ENCODE measurements around the gene CSNK1E.

The CSNK1E gene

GRCh38 chr22:38286915-38287669 lies 30.1 kb downstream of the CSNK1E start:
- ATAC-seq (no peak), DNase-seq (no peak)
- Mint-ChIP-seq H3K4me3 (no peak overlapping the region), H3K27ac (no peak overlapping the region), H3K9me3 (no peaks in the 10 kb centered on the region), H3K27me3 (no peaks in the 10 kb centered on the region), H3K4me1 (no peaks in the 10 kb centered on the region), H3K36me3 (ENCODE audit: low read depth) (no peaks in the 10 kb centered on the region)

DNA sequence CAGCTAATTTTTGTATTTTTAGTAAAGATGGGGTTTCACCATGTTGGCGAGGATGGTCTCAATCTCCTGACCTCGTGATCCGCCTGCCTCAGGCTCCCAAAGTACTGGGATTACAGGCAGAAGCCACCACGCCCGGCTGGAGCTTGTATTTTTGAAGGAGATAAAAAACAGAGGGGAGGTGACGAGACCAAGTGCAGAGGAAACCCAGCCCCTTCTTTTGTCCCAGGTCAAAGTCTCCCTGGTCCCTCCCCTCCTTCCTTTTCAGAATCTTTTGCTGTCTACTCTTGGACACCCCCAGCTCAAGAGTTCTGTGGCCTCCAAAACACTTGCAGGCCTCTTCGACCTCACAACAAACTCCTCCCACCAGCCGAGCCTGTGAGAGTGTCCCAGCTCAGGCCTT lies 32.2 kb downstream of the CSNK1E start:
- no peaks in the 10 kb centered on the region for H3K27me3 Mint-ChIP-seq
- no peaks in the 10 kb centered on the region for H3K9me3 Mint-ChIP-seq
- H3K27ac Mint-ChIP-seq = no peak overlapping the region
- H3K4me1 Mint-ChIP-seq = no peaks in the 10 kb centered on the region
- H3K36me3 Mint-ChIP-seq (ENCODE audit: low read depth) = no peaks in the 10 kb centered on the region
- no peak overlapping the region for H3K4me3 Mint-ChIP-seq
- no peak for DNase-seq
- no peak for ATAC-seq

- Mint-ChIP-seq H3K4me3 (no peak overlapping the region), H3K4me1 (no peaks in the 10 kb centered on the region), H3K9me3 (no peaks in the 10 kb centered on the region), H3K36me3 (ENCODE audit: low read depth) (no peaks in the 10 kb centered on the region), H3K27ac (no peak overlapping the region), H3K27me3 (no peaks in the 10 kb centered on the region)
- ATAC-seq (no peak), DNase-seq (no peak)
These were observed 33.2 kb downstream of the CSNK1E start for GRCh38 chr22:38284042-38284402.

- no peak for DNase-seq
- Mint-ChIP-seq H3K9me3 (no peaks in the 10 kb centered on the region), H3K27me3 (no peaks in the 10 kb centered on the region), H3K36me3 (ENCODE audit: low read depth) (no peaks in the 10 kb centered on the region), H3K4me1 (no peaks in the 10 kb centered on the region), H3K27ac (no peak overlapping the region), H3K4me3 (no peak overlapping the region)
- ATAC-seq = no peak
These were observed 34.8 kb downstream of the CSNK1E start for GRCh38 chr22:38282397-38282796.

DNA sequence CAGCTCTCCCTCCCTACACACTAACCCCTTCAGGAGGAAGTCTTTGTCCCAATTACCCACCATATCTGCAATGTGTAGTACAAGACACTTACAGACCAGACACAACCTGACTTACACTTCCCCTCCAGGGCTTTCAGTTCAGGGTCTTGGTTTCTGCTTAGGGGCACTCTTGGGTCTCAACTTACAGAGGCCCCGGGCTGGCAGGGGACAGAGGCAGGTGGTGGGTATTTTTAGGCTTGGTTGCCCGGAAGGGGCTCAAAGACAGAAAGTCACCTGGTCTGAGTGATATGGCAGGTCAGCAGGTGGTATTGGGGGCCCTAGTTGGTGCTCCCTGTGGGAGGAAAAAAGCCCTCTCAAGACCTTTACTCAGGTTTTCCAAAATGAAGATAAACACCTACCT lies 41.1 kb downstream of the CSNK1E start:
- peaks cover 20% of the 10 kb centered on the region for H3K4me1 Mint-ChIP-seq
- H3K27ac Mint-ChIP-seq = no peak overlapping the region
- no peaks in the 10 kb centered on the region for H3K9me3 Mint-ChIP-seq
- H3K36me3 Mint-ChIP-seq (ENCODE audit: low read depth) = no peaks in the 10 kb centered on the region
- H3K27me3 Mint-ChIP-seq = no peaks in the 10 kb centered on the region
- ATAC-seq = no peak
- DNase-seq = no peak
- no peak overlapping the region for H3K4me3 Mint-ChIP-seq

DNA sequence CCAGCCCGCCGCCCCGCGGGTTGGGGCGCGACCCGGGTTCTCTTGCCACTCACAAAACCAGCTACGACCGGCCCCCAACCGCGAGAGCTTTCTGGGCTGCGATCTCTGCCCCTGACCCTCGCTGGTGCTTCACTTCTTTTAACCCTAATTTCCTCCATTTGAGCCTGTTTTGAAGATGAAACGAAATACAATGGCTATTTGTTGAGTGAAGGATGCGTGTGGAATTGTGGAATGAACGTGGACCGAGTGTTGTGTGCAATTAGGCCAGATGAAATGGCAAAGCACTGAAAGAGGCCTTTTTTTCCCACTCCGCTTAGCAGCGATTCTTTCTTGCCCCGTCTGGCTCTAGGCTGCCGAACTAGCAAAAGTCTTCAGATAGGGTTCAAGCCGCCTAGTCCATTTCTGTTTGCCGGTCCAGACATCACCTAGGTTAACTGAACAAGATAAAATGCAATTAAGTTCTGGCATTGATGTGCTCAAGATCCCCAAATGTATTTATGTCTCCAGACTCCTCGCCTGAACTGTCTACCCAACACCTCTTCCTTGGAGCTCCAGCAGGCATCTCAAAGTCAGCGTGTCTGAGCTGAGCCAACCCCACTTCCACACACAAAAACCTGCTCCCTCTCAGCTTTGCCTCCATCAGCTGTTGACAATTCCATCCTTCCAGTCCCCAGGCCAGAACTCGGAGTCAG lies 44.0 kb downstream of the CSNK1E start:
- H3K9me3 Mint-ChIP-seq = no peaks in the 10 kb centered on the region
- peaks cover 40% of the 10 kb centered on the region for H3K4me1 Mint-ChIP-seq
- DNase-seq = no peak
- no peaks in the 10 kb centered on the region for H3K27me3 Mint-ChIP-seq
- no peak for ATAC-seq
- peak overlapping the region; percentile 87 for H3K27ac Mint-ChIP-seq
- peak overlapping the region; percentile 86 for H3K4me3 Mint-ChIP-seq
- no peaks in the 10 kb centered on the region for H3K36me3 Mint-ChIP-seq (ENCODE audit: low read depth)

GRCh38 chr22:38272373-38273134 lies 44.7 kb downstream of the CSNK1E start, which contains the start of gene TMEM184B:
Gene TMEM184B, minus strand, starts transcription at chr22:38273010. Its CDS starts 25,049 bp downstream, at chr22:38247961.
- Mint-ChIP-seq H3K9me3 (no peaks in the 10 kb centered on the region), H3K36me3 (ENCODE audit: low read depth) (no peaks in the 10 kb centered on the region), H3K4me3 (peak within 1 kb of the TSS; percentile 86), H3K4me1 (peaks cover 44% of the 10 kb centered on the region), H3K27ac (peak within 1 kb of the TSS; percentile 87), H3K27me3 (no peaks in the 10 kb centered on the region)
- ATAC-seq = peak; percentile 92
- peak; percentile 85 for DNase-seq

- Mint-ChIP-seq H3K36me3 (ENCODE audit: low read depth) (no peaks in the 10 kb centered on the region), H3K4me1 (peaks cover 50% of the 10 kb centered on the region), H3K27ac (peak overlapping the region; percentile 70), H3K9me3 (no peaks in the 10 kb centered on the region), H3K4me3 (peak overlapping the region; percentile 82), H3K27me3 (no peaks in the 10 kb centered on the region)
- no peak for DNase-seq
- ATAC-seq = no peak
These were observed 45.3 kb downstream of the CSNK1E start for GRCh38 chr22:38271927-38272372.

- H3K27ac Mint-ChIP-seq = no peak overlapping the region
- no peaks in the 10 kb centered on the region for H3K27me3 Mint-ChIP-seq
- DNase-seq = no peak
- peak overlapping the region; percentile 82 for H3K4me3 Mint-ChIP-seq
- H3K9me3 Mint-ChIP-seq = no peaks in the 10 kb centered on the region
- no peak for ATAC-seq
- no peaks in the 10 kb centered on the region for H3K36me3 Mint-ChIP-seq (ENCODE audit: low read depth)
- peaks cover 56% of the 10 kb centered on the region for H3K4me1 Mint-ChIP-seq
These were observed 46.1 kb downstream of the CSNK1E start for GRCh38 chr22:38271101-38271500.

DNA sequence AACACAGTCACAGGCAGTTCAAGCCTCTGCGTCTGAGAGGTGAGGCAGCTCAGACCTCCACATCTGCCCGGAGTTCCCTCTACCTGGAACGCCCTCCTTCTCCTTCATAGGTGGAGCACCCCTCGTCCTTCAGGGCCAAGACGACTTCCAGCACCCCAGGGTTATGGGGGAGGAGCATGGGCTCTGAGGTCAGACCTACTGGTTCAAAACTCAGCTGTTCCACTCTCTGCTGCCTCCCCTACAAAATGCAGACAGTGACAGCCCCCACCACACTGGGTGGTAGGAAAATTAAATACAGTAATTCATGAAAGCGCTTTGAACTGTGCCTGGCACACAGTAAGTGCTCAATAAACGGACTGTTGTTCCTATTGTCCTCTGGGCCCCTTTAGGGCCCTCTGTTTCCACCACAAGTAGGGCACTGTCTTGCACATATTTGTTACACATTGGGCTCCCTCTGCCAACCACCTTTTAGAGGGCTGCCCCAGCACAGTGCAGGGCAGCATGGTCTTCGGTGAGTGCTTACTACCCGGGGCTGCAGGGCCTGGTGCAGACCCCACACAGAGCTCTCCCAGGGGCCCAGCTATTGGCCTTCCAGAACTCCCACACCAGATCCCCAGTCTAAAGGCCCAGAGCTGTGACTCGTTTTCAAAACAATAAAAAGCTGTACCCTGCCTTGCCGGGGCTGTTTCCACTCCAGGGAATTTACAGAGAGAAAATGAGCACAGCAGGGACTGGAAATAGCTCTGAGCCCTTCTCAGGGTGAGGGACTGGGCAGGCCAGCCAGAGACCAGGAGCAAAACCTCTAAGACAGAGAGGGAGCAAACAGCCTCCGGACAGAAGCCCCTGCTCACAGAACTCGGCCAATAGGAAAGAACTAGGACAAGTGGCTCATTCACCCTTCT lies 46.9 kb downstream of the CSNK1E start:
- Mint-ChIP-seq H3K36me3 (ENCODE audit: low read depth) (no peaks in the 10 kb centered on the region), H3K4me3 (peak overlapping the region; percentile 17), H3K27me3 (no peaks in the 10 kb centered on the region), H3K9me3 (no peaks in the 10 kb centered on the region), H3K4me1 (peaks cover 57% of the 10 kb centered on the region), H3K27ac (no peak overlapping the region)
- DNase-seq = no peak
- ATAC-seq = no peak

GRCh38 chr22:38269466-38269865 lies 47.8 kb downstream of the CSNK1E start:
- Mint-ChIP-seq H3K36me3 (ENCODE audit: low read depth) (peaks cover 1% of the 10 kb centered on the region), H3K4me1 (peaks cover 60% of the 10 kb centered on the region), H3K27ac (no peak overlapping the region), H3K27me3 (no peaks in the 10 kb centered on the region), H3K9me3 (no peaks in the 10 kb centered on the region), H3K4me3 (no peak overlapping the region)
- DNase-seq (no peak), ATAC-seq (no peak)

DNA sequence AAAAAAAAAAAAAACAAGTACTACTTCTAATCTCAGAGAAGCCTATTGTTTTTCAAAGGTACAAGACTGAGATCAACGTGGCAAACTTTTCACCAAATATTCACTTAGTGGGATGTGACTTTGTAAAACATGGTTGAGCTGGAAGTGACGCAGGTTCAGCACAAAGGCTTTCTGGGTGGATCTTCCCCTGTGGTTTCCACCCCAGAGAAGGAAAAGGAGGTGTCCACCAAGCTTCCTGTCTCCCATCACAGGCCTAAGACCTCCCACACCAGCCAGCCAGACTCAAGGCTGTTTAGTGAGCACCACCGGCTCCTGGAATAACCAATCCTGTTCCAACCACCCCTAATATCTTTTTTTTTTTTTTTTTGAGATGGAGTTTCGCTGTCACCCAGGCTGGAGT lies 50.1 kb downstream of the CSNK1E start:
- ATAC-seq = peak; percentile 55
- peak overlapping the region; percentile 70 for H3K27ac Mint-ChIP-seq
- no peaks in the 10 kb centered on the region for H3K27me3 Mint-ChIP-seq
- H3K4me1 Mint-ChIP-seq = peaks cover 54% of the 10 kb centered on the region
- peak; percentile 45 for DNase-seq
- H3K36me3 Mint-ChIP-seq (ENCODE audit: low read depth) = peaks cover 1% of the 10 kb centered on the region
- H3K9me3 Mint-ChIP-seq = no peaks in the 10 kb centered on the region
- H3K4me3 Mint-ChIP-seq = no peak overlapping the region

GRCh38 chr22:38266120-38266519 lies 51.1 kb downstream of the CSNK1E start:
- H3K9me3 Mint-ChIP-seq = no peaks in the 10 kb centered on the region
- H3K27me3 Mint-ChIP-seq = no peaks in the 10 kb centered on the region
- no peak for ATAC-seq
- no peak for DNase-seq
- H3K27ac Mint-ChIP-seq = peak overlapping the region; percentile 70
- no peak overlapping the region for H3K4me3 Mint-ChIP-seq
- peaks cover 49% of the 10 kb centered on the region for H3K4me1 Mint-ChIP-seq
- peaks cover 1% of the 10 kb centered on the region for H3K36me3 Mint-ChIP-seq (ENCODE audit: low read depth)

DNA sequence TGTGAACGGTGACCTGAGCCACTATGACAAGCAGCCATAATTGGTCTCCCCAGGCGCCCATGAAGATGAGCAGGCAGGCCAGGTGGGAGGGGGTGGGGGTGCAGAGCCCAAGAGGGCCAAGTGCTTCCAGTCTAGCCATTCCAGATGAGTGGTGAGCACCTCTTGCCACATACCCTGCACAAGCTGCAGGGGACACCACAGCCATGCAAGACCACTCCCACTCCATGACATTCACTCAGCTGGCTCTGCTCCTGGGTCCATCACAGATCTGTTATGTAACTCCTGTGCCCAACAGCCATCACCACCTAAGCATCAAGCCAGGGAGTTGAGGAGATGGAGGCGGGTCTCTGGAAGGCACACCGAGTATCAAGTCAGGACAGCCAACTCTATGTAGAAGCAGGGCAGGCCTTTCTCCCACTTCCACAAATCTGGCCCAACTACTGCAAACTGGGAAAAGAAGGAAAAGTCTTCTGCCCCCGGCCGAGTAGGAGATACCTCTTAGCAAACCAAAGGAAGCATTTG lies 52.9 kb downstream of the CSNK1E start:
- Mint-ChIP-seq H3K9me3 (no peaks in the 10 kb centered on the region), H3K36me3 (ENCODE audit: low read depth) (peaks cover 1% of the 10 kb centered on the region), H3K27me3 (no peaks in the 10 kb centered on the region), H3K27ac (no peak overlapping the region), H3K4me3 (no peak overlapping the region), H3K4me1 (peaks cover 43% of the 10 kb centered on the region)
- ATAC-seq = no peak
- DNase-seq = no peak

Data from activated naive CD8-positive, alpha-beta T cell treated with anti-CD3 and anti-CD28 coated beads, Interleukin-2, amount 50 U/mL, for 24 hours (primary cell).